Neural progenitor cell (in vitro differentiated cells): ENCODE measurements around the gene FMO2.

ENCODE experiments used
- CTCF ChIP-seq: fragments of 200-600 bp; sonication (generic); IDR thresholded peaks from 2 replicates; pipeline ENCODE4 v1.5.1; 2017; ENCODE audit warnings: antibody characterized with exemption, mild to moderate bottlenecking
- EZH2 ChIP-seq: fragments of 200-600 bp; sonication (generic); IDR thresholded peaks from 2 replicates; pipeline ENCODE4 v1.6.1; 2017; ENCODE audit warnings: antibody characterized with exemption, mild to moderate bottlenecking, moderate library complexity

- TF ChIP-seq CTCF (no peak), EZH2 (no peak)
These were observed 63.2 kb downstream of the FMO2 start, which contains the start of gene FMO1 for GRCh38 chr1:171248302-171248701.
